ENCODE results near the gene MYADML2. TPM values are rescaled to one million over a fixed set of nuclear protein-coding genes. Genes with fewer than 3 reads are reported as not detected.
"Not testable (repeated sequence)": the region's sequence is repeated elsewhere in the genome, so short reads cannot be mapped to it uniquely, and the experiment has no call there.

The MYADML2 gene
- total RNA-seq, 1 experiment from 2014 or later: not detected

DNA sequence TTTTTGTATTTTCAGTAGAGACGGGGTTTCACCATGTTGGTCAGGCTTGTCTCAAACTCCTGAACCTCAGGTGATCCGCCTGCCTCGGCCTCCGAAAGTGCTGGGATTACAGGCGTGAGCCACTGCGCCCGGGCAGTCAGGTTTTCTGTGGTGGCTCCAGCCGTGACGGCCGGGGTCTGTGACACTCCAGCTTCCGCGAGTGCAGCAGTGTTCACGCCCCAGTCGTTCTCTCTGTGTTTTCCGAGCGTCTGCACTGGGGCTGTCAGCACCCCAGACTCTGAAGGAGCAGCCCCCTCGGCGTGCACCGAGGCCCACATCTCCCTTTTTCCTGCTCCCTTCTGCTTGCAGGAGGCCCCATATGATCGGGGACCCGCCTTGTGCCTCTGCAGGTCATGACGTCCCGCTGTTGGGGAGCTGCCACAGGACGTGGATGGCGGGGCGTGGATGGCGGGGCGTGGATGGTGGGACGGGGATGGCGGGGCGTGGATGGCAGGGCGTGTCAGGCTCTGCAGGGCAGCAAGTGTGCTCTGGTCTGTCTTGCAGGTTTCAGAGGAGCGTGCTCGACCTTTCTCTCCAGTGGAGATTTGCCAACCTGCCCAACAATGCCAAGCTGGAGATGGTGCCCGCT, 36.1 kb upstream of the MYADML2 start:
- no peak for ATAC-seq
- Histone ChIP-seq H3K9ac (ENCODE audit: low read length) (no peak overlapping the region), H3K79me2 (ENCODE audit: low read length) (peaks cover 12% of the 10 kb centered on the region), H3K27me3 (ENCODE audit: low read length) (no peaks in the 10 kb centered on the region), H3K4me2 (ENCODE audit: low read length) (no peak overlapping the region), H3K9me2 (replicated peaks; ENCODE audit: low read length) (no peaks in the 10 kb centered on the region), H2AFZ (ENCODE audit: low read length) (no peak overlapping the region), H4K20me1 (ENCODE audit: low read length) (no peaks in the 10 kb centered on the region), H3K27ac (ENCODE audit: low read length) (no peak overlapping the region), H3K4me1 (ENCODE audit: insufficient read depth, low read length) (peaks cover 4% of the 10 kb centered on the region; the same call in 1 of the 2 replicates), H3K4me3 (ENCODE audit: low read length) (no peak overlapping the region), H3K36me3 (ENCODE audit: low read depth, low read length) (no peaks in the 10 kb centered on the region), H3K9me3 (ENCODE audit: low read length) (no peaks in the 10 kb centered on the region), H3F3A (ENCODE audit: low read length, unreplicated experiment) (no peaks in the 10 kb centered on the region)
- ChIA-PET CTCF (no interaction called here), POLR2A (ENCODE audit: unreplicated experiment) (no interaction called here)
- DNase-seq: no peak
- BruUV-seq (replicated peaks): no TSS peak
- TF ChIP-seq, protein P1, sequence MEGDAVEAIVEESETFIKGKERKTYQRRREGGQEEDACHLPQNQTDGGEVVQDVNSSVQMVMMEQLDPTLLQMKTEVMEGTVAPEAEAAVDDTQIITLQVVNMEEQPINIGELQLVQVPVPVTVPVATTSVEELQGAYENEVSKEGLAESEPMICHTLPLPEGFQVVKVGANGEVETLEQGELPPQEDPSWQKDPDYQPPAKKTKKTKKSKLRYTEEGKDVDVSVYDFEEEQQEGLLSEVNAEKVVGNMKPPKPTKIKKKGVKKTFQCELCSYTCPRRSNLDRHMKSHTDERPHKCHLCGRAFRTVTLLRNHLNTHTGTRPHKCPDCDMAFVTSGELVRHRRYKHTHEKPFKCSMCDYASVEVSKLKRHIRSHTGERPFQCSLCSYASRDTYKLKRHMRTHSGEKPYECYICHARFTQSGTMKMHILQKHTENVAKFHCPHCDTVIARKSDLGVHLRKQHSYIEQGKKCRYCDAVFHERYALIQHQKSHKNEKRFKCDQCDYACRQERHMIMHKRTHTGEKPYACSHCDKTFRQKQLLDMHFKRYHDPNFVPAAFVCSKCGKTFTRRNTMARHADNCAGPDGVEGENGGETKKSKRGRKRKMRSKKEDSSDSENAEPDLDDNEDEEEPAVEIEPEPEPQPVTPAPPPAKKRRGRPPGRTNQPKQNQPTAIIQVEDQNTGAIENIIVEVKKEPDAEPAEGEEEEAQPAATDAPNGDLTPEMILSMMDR (conservative IDR thresholded peaks at IDR 0.05; ENCODE audit: low read depth, low read length): no peak
- intact Hi-C loops (cut with micrococcal nuclease): no loop called here

DNA sequence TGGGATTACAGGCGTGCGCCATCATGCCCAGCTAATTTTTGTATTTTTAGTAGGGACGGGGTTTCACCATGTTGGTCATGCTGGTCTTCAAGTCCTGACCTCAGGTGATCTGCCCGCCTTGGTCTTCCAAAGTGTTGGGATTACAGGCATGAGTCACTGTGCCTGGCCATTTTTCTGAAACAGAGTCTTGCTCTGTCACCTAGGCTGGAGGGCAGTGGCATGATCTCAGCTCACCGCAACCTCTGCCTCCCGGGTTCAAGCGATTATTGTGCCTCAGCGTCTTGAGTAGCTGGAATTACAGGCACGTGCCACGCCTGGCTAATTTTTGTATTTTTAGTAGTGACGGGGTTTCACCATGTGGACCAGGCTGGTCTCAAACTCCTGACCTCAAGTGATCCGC, 34.5 kb upstream of the MYADML2 start:
- BruUV-seq (replicated peaks); H3F3A ChIP-seq (ENCODE audit: low read length, unreplicated experiment); H3K9me2 ChIP-seq (replicated peaks; ENCODE audit: low read length); H2AFZ ChIP-seq (ENCODE audit: low read length); H4K20me1 ChIP-seq (ENCODE audit: low read length); H3K9ac ChIP-seq (ENCODE audit: low read length); POLR2A ChIA-PET (ENCODE audit: unreplicated experiment); DNase-seq; H3K9me3 ChIP-seq (ENCODE audit: low read length); H3K4me2 ChIP-seq (ENCODE audit: low read length); H3K4me3 ChIP-seq (ENCODE audit: low read length); ATAC-seq; H3K27me3 ChIP-seq (ENCODE audit: low read length); H3K36me3 ChIP-seq (ENCODE audit: low read depth, low read length); intact Hi-C loops (cut with micrococcal nuclease); H3K27ac ChIP-seq (ENCODE audit: low read length); CTCF ChIA-PET: not testable (repeated sequence)
- peaks cover 15% of the 10 kb centered on the region for H3K79me2 ChIP-seq (ENCODE audit: low read length)
- H3K4me1 ChIP-seq (ENCODE audit: insufficient read depth, low read length): peaks cover 11% of the 10 kb centered on the region

- no peak overlapping the region for H3K4me2 ChIP-seq (ENCODE audit: low read length)
- H3F3A ChIP-seq (ENCODE audit: low read length, unreplicated experiment): no peaks in the 10 kb centered on the region
- H3K9ac ChIP-seq (ENCODE audit: low read length): no peak overlapping the region
- CTCF ChIA-PET: no interaction called here
- DNase-seq (no peak), ATAC-seq (no peak)
- H3K9me2 ChIP-seq (replicated peaks; ENCODE audit: low read length): no peaks in the 10 kb centered on the region
- H2AFZ ChIP-seq (ENCODE audit: low read length): no peak overlapping the region
- H3K36me3 ChIP-seq (ENCODE audit: low read depth, low read length): no peaks in the 10 kb centered on the region
- intact Hi-C loops (cut with micrococcal nuclease): no loop called here
- no peaks in the 10 kb centered on the region for H4K20me1 ChIP-seq (ENCODE audit: low read length)
- H3K27me3 ChIP-seq (ENCODE audit: low read length): no peaks in the 10 kb centered on the region
- H3K9me3 ChIP-seq (ENCODE audit: low read length): no peaks in the 10 kb centered on the region
- H3K27ac ChIP-seq (ENCODE audit: low read length): no peak overlapping the region
- H3K79me2 ChIP-seq (ENCODE audit: low read length): peaks cover 15% of the 10 kb centered on the region
- BruUV-seq (replicated peaks): no TSS peak
- POLR2A ChIA-PET (ENCODE audit: unreplicated experiment): no interaction called here
- peaks cover 13% of the 10 kb centered on the region for H3K4me1 ChIP-seq (ENCODE audit: insufficient read depth, low read length)
- H3K4me3 ChIP-seq (ENCODE audit: low read length): no peak overlapping the region
- TF ChIP-seq, protein P1 (conservative IDR thresholded peaks at IDR 0.05; ENCODE audit: low read depth, low read length): no peak
- TF ChIP-seq EZH2 (IDR thresholded peaks at IDR 0.05; ENCODE audit: low read length, unreplicated experiment) (no peak), EZH2phosphoT487 (IDR thresholded peaks at IDR 0.05; ENCODE audit: borderline replicate concordance, low read length) (no peak)
These were observed 33.8 kb upstream of the MYADML2 start for GRCh38 chr17:81980707-81981343.
